Ovary (tissue), 9 donors: ENCODE measurements around the gene TMEM62. TPM values are rescaled to one million over a fixed set of nuclear protein-coding genes. Genes with fewer than 3 reads are reported as not detected.

ENCODE experiments used
- DNase-seq, 5 donors: peaks; one replicate each; pipeline ENCODE4 v3.0.0-alpha.2; 2019 to 2020
- H3K27ac ChIP-seq, 2 donors: fragments of 200-600 bp; one replicate each; pipeline versions ENCODE4 v1.5.1 to v1.8.0; 2019 to 2022
- H3K27me3 ChIP-seq: fragments of 200-600 bp; one replicate; pipeline ENCODE4 v1.8.0; 2022
- H3K36me3 ChIP-seq: fragments of 200-600 bp; sonication (generic); one replicate; pipeline ENCODE4 v1.5.1; 2019
- H3K4me1 ChIP-seq: one replicate; pipeline ENCODE4 v1.8.1; 2013; ENCODE audit warnings: mild to moderate bottlenecking, moderate library complexity; ENCODE audit not compliant: insufficient read depth
- H3K4me3 ChIP-seq: fragments of 200-600 bp; sonication (generic); one replicate; pipeline ENCODE4 v1.5.1; 2017
- H3K9me3 ChIP-seq, 2 donors: fragments of 200-600 bp in 1 of 2; sonication (generic) in 1 of 2; one replicate each; pipeline versions ENCODE4 v1.5.1 to v1.8.1; 2013 to 2019; ENCODE audit warnings: mild to moderate bottlenecking in 1 of 2, moderate library complexity in 1 of 2
- CTCF ChIP-seq, 3 donors: fragments of 450-650 bp in 2 of 3; fragments of 200-600 bp in 1 of 3; IDR thresholded peaks; one replicate each; pipeline versions ENCODE4 v1.5.1 to v1.8.0; 2016 to 2022; ENCODE audit warnings: antibody characterized with exemption in 3 of 3, mild to moderate bottlenecking in 1 of 3
- EP300 ChIP-seq: sonication (generic); formaldehyde crosslinking; IDR thresholded peaks from one replicate; pipeline ENCODE4 v1.6.1; 2017; ENCODE audit warnings: antibody characterized with exemption
- POLR2A ChIP-seq: fragments of 450-650 bp; IDR thresholded peaks from one replicate; pipeline ENCODE4 v1.6.1; 2017; ENCODE audit warnings: antibody characterized with exemption, mild to moderate bottlenecking, moderate library complexity
- WGBS, 3 donors: extraction: QIAGEN DNeasy Blood & Tissue Kit in 1 of 3; methylation state at CpG; one replicate each; pipeline versions ENCODE4 v1.1.5 to v1.1.7; 2013 to 2017; 5-methylcytosine and 5-hydroxymethylcytosine counted together
- intact Hi-C, 4 donors: fragments of 100-400 bp; cut with DNase I; formaldehyde crosslinking; loops; one replicate each; pipeline versions ENCODE4 v1.11.0 to v1.15.1; 2022 to 2023
- polyA plus RNA-seq, 2 donors: library from polyadenylated mRNA; stranded (reverse); fragments of 200-250 nt in 1 of 2; fragments of 350-450 nt in 1 of 2; fragmentation: Illumina TruSeq in 1 of 2; extraction: RNeasy Lipid Tissue Mini Kit (QIAGEN cat#74804) in 1 of 2; gene quantifications; one replicate each; pipeline ENCODE4 v1.2.3, GENCODE V29; 2013 to 2014
- total RNA-seq, 7 donors: library from RNA; depleted of rRNA in 2 of 7; stranded (reverse); fragments of >200 nt in 2 of 7; fragmentation: NEBNext Ultra II Directional in 3 of 7; extraction: Animal tissue kit (Norgen Biotek cat#: 25700) in 3 of 7; gene quantifications; one replicate each; pipeline versions ENCODE4 v1.1.0 to v1.2.4, GENCODE V29; 2016 to 2023
- donor health status: DM: no; HTN: no; CAD: no; lungs with moderate emphysema.
- donor health status: DM: no; HTN: no; CAD: no.
- donor health status: Bipolar disorder and iron deficiency.
- donor health status: DM: yes; HTN: yes; CAD: no.
- donor health status: DM: no; HTN: no; CAD: no.
- donor health status: DM: yes; HTN: yes; CAD: no.

TMEM62 gene
- total and polyA plus RNA-seq, 9 donors: 6.6 to 17.4 (median 13.8) TPM

- no peak for DNase-seq
- H3K4me1 ChIP-seq: no peaks in the 10 kb centered on the region
- intact Hi-C loops: no loop called here
- H3K4me3 ChIP-seq: no peak overlapping the region
- H3K27me3 ChIP-seq: no peaks in the 10 kb centered on the region
- 82 to 87% (median 82%) methylated on average over 2 of the region's 2 CpGs for WGBS, 3 donors
- H3K9me3 ChIP-seq: no peaks in the 10 kb centered on the region
- no peaks in the 10 kb centered on the region for H3K36me3 ChIP-seq
- no peak overlapping the region for H3K27ac ChIP-seq
- no peak for TF ChIP-seq POLR2A
- no peak for TF ChIP-seq EP300
- TF ChIP-seq CTCF (IDR thresholded peaks at IDR 0.05): no peak
Measured at GRCh38 chr15:43189296-43189695, 55.9 kb downstream of the TMEM62 start.

- TF ChIP-seq EP300 (no peak), POLR2A (no peak), CTCF (IDR thresholded peaks at IDR 0.05) (no peak)
- WGBS, 3 donors: 92 to 97% (median 93%) methylated on average over 1 of the region's 1 CpG
- Histone ChIP-seq H3K27me3 (no peaks in the 10 kb centered on the region), H3K4me1 (no peaks in the 10 kb centered on the region), H3K36me3 (no peaks in the 10 kb centered on the region), H3K4me3 (no peak overlapping the region), H3K9me3 (no peaks in the 10 kb centered on the region), H3K27ac (no peak overlapping the region)
- DNase-seq: no peak
- intact Hi-C loops: no loop called here
Measured at GRCh38 chr15:43190178-43190577, 56.8 kb downstream of the TMEM62 start.

- Histone ChIP-seq H3K36me3 (no peaks in the 10 kb centered on the region), H3K27me3 (no peaks in the 10 kb centered on the region), H3K4me1 (no peaks in the 10 kb centered on the region), H3K4me3 (no peak overlapping the region), H3K9me3 (no peaks in the 10 kb centered on the region), H3K27ac (no peak overlapping the region)
- TF ChIP-seq CTCF (IDR thresholded peaks at IDR 0.05) (no peak), EP300 (no peak), POLR2A (no peak)
- intact Hi-C loops: no loop called here
- DNase-seq: no peak
- 88 to 90% (median 89%) methylated on average over 2 of the region's 2 CpGs for WGBS, 3 donors
Measured at GRCh38 chr15:43193710-43194109, 60.3 kb downstream of the TMEM62 start.

GRCh38 chr15:43194795-43195194 is 61.4 kb downstream of the TMEM62 start:
- Histone ChIP-seq H3K27ac (no peak overlapping the region), H3K4me1 (no peaks in the 10 kb centered on the region), H3K9me3 (no peaks in the 10 kb centered on the region), H3K27me3 (no peaks in the 10 kb centered on the region), H3K4me3 (no peak overlapping the region), H3K36me3 (no peaks in the 10 kb centered on the region)
- intact Hi-C loops: no loop called here
- DNase-seq: no peak
- TF ChIP-seq CTCF (IDR thresholded peaks at IDR 0.05) (no peak), EP300 (no peak), POLR2A (no peak)
- 75 to 84% (median 75%) methylated on average over 2 of the region's 2 CpGs for WGBS, 3 donors
